Gastroesophageal sphincter (tissue), 4 donors: ENCODE data around the gene MCC. TPM values are rescaled to one million over a fixed set of nuclear protein-coding genes. Genes with fewer than 3 reads are reported as not detected.

Experiments
- ATAC-seq: fragments of 150-250 bp; one replicate; pipeline ENCODE4 v1.9.1; 2016; ENCODE audit warnings: mild to moderate bottlenecking, moderate library complexity
- H3K27ac ChIP-seq, 4 donors: fragments of 200-600 bp; sonication (generic) in 3 of 4; 1 replicate in 3 of 4; 2 replicates in 1 of 4; pipeline ENCODE4 v1.5.1; 2016 to 2019
- H3K27me3 ChIP-seq: fragments of 200-600 bp; sonication (generic); one replicate; pipeline ENCODE4 v1.5.1; 2019
- H3K36me3 ChIP-seq, 2 donors: fragments of 200-600 bp; sonication (generic); one replicate each; pipeline ENCODE4 v1.5.1; 2019; ENCODE audit warnings: control low read depth in 1 of 2
- H3K4me1 ChIP-seq, 3 donors: fragments of 200-600 bp; sonication (generic); 1 replicate in 2 of 3; 2 replicates in 1 of 3; pipeline ENCODE4 v1.5.1; 2016 to 2019; ENCODE audit warnings: control low read depth in 2 of 3
- H3K4me3 ChIP-seq, 2 donors: fragments of 200-600 bp; sonication (generic); one replicate each; pipeline ENCODE4 v1.5.1; 2019; ENCODE audit warnings: mild to moderate bottlenecking in 1 of 2, moderate library complexity in 1 of 2
- H3K9me3 ChIP-seq, 3 donors: fragments of 200-600 bp; sonication (generic); one replicate each; pipeline ENCODE4 v1.5.1; 2017 to 2019; ENCODE audit warnings: control low read depth in 2 of 3
- CTCF ChIP-seq, 4 experiments: fragments of 200-600 bp in 2 of 4; fragments of 450-650 bp in 2 of 4; sonication (generic) in 1 of 4; IDR thresholded peaks; one replicate each; pipeline ENCODE4 v1.5.1; 2017 to 2019; ENCODE audit warnings: antibody characterized with exemption in 4 of 4, mild to moderate bottlenecking in 2 of 4, moderate library complexity in 2 of 4
- EP300 ChIP-seq: sonication (generic); formaldehyde crosslinking; IDR thresholded peaks from one replicate; pipeline ENCODE4 v1.6.1; 2017; ENCODE audit warnings: antibody characterized with exemption, mild to moderate bottlenecking
- POLR2A ChIP-seq, 2 donors: fragments of 450-650 bp; IDR thresholded peaks; one replicate each; pipeline ENCODE4 v1.6.1; 2017; ENCODE audit warnings: antibody characterized with exemption in 2 of 2, mild to moderate bottlenecking in 2 of 2, moderate library complexity in 1 of 2
- POLR2AphosphoS5 ChIP-seq: sonication (generic); formaldehyde crosslinking; IDR thresholded peaks from one replicate; pipeline ENCODE4 v1.6.1; 2017; ENCODE audit warnings: antibody characterized with exemption
- WGBS, 2 donors: methylation state at CpG; one replicate each; pipeline ENCODE4 v1.1.5; 2018; ENCODE audit warnings: low coverage in 1 of 2; 5-methylcytosine and 5-hydroxymethylcytosine counted together
- total RNA-seq, 4 donors: library from RNA; depleted of rRNA; stranded (reverse); fragments of >200 nt; gene quantifications; one replicate each; pipeline ENCODE4 v1.1.0, GENCODE V29; 2016

Gene MCC
- total RNA-seq, 4 donors from 2014 or later = 20.5 to 28.7 (median 23.5) TPM

GRCh38 chr5:113344973-113345940, 143.0 kb downstream of the MCC start:
- H3K4me3 ChIP-seq = no peak overlapping the region
- H3K9me3 ChIP-seq = no peaks in the 10 kb centered on the region
- H3K36me3 ChIP-seq = no peaks in the 10 kb centered on the region
- no peaks in the 10 kb centered on the region for H3K4me1 ChIP-seq
- 83 to 100% methylated on average over 2 to 4 of the region's 5 CpGs for WGBS, 2 donors
- no peak overlapping the region for H3K27ac ChIP-seq
- ATAC-seq = no peak
- H3K27me3 ChIP-seq = no peaks in the 10 kb centered on the region
- TF ChIP-seq CTCF (IDR thresholded peaks at IDR 0.05) (no peak), EP300 (no peak), POLR2A (IDR thresholded peaks at IDR 0.05) (no peak)

GRCh38 chr5:113343343-113343742, 144.9 kb downstream of the MCC start:
- TF ChIP-seq EP300 = no peak
- no peak for TF ChIP-seq CTCF (IDR thresholded peaks at IDR 0.05)
- TF ChIP-seq POLR2A (IDR thresholded peaks at IDR 0.05) = no peak
- no peak for ATAC-seq
- Histone ChIP-seq H3K4me3 (no peak overlapping the region), H3K27ac (no peak overlapping the region), H3K9me3 (no peaks in the 10 kb centered on the region), H3K4me1 (no peaks in the 10 kb centered on the region), H3K27me3 (no peaks in the 10 kb centered on the region), H3K36me3 (no peaks in the 10 kb centered on the region)
- 75 to 90% methylated on average over 1 to 2 of the region's 3 CpGs for WGBS, 2 donors

GRCh38 chr5:113340537-113340936, 147.7 kb downstream of the MCC start:
- H3K9me3 ChIP-seq = no peaks in the 10 kb centered on the region
- TF ChIP-seq EP300 = no peak
- TF ChIP-seq POLR2AphosphoS5 = no peak
- TF ChIP-seq POLR2A (IDR thresholded peaks at IDR 0.05) = no peak
- no peak for TF ChIP-seq CTCF (IDR thresholded peaks at IDR 0.05)
- no peak for ATAC-seq
- no peaks in the 10 kb centered on the region for H3K36me3 ChIP-seq
- H3K27ac ChIP-seq = no peak overlapping the region
- H3K4me3 ChIP-seq = no peak overlapping the region
- H3K27me3 ChIP-seq = no peaks in the 10 kb centered on the region
- WGBS, 2 donors = 87% methylated on average over 3 of the region's 7 CpGs; no CpG with 5 or more reads in 1 of the 2 donors
- no peaks in the 10 kb centered on the region for H3K4me1 ChIP-seq

- H3K4me3 ChIP-seq = no peak overlapping the region
- H3K27ac ChIP-seq = no peak overlapping the region
- no peaks in the 10 kb centered on the region for H3K27me3 ChIP-seq
- peak; percentile 66 for ATAC-seq
- H3K36me3 ChIP-seq = no peaks in the 10 kb centered on the region
- 77 to 86% methylated on average over 2 to 3 of the region's 3 CpGs for WGBS, 2 donors
- TF ChIP-seq CTCF (IDR thresholded peaks at IDR 0.05) = no peak
- peak; percentile 16 for TF ChIP-seq POLR2AphosphoS5
- TF ChIP-seq POLR2A (IDR thresholded peaks at IDR 0.05) = no peak
- TF ChIP-seq EP300 = no peak
- H3K9me3 ChIP-seq = no peaks in the 10 kb centered on the region
- no peaks in the 10 kb centered on the region for H3K4me1 ChIP-seq
Observed at GRCh38 chr5:113338628-113339027, 149.6 kb downstream of the MCC start.
